HG02852 (cell line): Measurements from ENCODE around the gene KIF25.

Experiments
- ATAC-seq: cut with Tn5 transposase; IDR thresholded peaks from one replicate; pipeline ENCODE4 v1.9.1; 2021; ENCODE audit warnings: mild to moderate bottlenecking, moderate library complexity; ENCODE audit not compliant: unreplicated experiment

The KIF25 gene

DNA sequence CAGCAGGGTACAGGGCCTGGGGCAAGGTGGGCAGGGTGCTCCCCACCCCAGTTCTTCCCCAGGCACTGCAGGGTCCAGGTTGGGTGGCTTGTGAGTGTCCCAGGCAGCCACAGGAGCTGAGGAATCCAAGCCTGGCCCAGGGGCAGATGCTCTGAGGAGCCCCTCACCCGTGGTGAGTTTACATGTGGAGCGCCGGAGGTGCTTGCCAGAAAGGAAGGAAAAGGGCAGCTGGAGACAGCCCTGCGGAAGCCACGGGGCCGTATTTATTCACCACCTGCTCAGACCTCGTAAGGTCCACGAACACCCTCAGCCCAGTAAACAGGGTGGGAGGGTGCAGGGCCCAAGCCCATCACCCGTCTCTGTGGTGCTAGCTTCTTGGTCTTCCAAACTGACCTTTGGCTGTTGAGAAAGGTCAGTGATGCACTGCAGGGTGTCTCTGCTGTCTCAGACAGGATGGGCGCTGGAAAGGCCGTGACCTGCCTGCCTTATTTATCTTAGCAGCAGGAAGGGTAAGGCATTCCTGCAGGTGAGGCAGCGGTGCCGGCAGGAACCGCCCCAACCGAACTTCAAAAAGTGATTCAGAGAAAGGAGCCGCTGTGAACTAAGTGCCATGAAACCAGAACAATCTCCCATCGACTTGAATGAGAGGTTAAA is 85.5 kb downstream of the KIF25 start:
- no peak for ATAC-seq

DNA sequence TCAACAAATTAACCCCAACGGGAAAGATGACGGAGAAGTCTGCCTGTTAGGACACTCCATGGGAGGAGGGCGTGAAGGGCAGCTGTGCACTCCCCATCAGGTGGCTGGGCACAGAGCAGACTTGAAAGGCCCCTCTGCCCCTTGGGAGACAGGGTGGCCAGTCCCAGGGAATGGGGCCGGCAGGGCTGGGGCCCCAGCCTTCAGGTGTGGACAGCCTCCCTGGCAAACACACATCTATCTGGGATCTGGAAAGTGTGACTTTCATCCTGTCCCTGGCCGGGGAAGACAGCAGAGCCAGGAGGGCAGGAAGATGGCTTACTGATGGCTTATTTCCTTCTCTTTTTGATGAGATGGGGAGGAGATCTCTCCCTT is 86.0 kb downstream of the KIF25 start:
- no peak for ATAC-seq

DNA sequence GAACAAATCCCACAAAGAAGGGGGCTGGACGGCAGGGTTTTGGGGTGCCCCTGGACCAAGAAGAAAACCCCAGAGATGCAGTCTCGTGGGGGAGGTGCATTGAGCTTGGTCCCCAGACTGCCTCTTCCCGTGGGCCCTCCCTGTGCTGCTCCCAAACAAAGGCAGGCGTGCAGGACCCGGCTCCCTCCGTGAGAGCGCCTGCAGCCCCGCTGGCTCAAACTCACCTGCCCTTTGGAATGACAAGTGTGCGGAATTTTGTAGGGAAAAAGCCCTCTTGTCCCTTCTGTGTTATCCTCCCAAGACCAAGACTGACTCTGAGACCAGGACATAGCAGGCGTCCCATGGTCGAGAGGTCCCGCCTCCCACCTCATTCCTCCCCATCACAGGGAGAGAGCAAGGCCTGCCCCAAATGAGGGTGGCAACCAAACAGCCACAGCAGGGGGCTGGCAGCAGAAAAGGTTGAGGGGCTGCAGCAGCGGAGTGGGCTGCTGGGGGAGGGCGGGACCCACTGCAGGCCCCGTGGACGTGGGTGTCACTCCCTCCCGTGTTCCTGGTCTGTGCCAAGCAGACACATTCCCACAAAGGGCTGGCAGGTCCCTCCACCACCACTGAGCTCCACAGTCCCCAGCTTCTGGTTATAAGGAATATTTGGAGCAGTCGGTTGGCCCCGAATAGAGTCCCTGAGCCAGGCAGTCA is 87.1 kb downstream of the KIF25 start:
- no peak for ATAC-seq

DNA sequence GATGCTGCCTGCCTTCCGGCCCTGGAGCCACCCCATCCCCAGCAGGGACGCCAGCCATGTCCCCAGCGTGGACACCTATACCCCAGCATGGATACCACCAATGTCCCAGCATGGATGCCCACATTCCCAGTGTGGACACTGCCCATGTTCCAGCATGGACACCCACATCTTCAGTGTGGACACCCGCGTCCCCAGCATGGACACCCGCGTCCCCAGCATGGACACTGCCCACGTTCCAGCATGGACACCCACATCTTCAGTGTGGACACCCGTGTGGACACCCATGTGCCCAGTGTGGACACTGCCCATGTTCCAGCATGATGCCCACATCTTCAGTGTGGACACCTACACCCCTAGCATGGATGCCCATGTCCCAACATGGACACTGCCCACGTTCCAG is 88.6 kb downstream of the KIF25 start:
- ATAC-seq, result no peak

DNA sequence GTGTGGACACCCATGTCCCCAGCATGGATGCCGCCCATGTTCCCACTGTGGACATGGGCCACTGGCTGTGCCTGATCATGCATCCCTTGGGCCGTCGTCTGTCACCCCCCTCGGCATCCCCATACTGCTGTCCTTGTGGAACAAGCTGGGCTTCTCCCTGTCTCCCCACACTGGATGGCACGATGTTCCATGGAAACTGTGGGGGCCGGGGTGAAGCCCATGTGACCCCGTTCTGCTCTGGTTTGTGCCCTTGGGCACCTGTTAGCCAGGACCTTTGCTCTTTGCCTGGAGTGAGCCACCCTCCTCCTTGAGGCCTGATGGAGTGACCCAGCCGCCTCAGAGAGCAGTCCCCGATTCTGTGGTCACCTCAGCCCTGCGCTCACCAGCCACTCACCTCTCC is 89.1 kb downstream of the KIF25 start:
- no peak for ATAC-seq

DNA sequence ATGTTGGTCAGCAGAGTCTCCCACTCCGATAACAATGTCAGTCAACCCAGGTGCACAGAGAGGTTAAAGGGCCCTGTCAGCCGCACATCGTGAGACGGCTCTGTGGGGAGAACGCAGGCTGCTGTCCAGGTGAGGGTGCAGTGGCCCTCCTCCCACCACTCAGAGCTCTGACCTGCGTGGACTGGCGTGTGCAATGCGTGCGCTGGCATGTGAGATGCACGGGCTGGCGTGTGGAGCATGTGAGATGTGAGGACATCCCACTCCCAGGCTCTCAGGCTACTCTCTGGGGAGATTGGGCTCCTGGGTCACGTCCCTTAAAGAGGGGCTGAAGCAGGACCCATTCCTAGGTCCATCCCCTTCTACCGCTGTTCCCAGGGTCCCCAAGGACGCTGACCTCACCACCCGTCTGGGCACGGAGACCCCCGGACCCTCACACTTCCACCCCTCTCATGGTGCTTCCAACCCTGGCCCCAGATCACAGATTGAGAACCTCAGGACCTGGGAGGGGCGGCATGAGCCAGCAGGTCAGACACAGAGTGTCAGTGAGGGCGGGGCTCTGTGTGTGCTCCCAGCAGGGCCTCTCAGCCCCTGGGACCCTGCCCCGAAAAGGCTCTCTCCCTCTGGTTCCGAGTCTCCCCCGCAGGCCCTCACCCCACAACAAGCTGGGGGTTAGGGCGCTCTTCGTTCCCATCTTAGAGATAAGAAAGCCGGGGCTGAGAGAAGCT is 90.1 kb downstream of the KIF25 start:
- no peak for ATAC-seq

DNA sequence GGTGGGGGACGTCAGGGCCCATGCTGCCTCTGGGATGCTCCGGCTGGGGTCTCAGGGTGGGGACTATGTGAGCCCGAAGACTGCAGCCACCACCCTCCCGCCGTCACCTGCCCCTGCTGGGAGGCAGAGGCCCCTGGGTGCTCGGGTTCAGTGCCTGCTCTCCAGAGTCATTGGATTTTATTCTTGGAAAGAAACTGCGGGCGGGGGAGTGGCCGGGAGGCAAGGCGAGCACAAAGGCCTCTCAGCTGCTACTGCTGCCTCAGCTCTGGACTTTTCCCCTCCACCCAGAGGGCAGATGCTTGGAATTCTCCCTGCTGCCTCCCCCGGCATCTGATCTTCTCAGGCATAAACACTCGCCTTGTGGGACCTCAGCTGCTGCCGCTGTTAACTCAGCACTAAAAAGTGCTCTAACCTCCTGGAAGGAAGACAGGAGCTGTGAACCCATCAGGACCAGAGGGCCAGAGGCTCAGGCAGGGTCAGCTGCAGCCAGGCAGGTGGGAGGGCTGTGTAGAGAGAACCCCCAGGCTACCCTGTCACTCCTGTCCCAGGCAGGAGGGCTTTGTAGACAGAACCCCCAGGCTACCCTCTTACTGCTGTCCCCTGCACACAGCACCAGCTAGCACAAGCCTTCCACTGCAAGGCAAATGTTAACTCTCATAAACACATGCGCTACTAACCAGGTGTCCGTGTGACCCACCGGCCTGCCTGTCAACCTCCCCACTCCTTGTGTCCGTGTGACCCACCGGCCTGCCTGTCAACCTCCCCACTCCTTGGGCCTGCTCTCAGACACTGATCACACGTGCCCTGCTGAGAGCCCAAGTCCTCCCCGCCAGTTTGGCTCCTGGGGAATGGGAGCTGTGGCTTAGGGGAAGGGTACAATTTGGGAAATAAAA is 90.9 kb downstream of the KIF25 start:
- ATAC-seq, result no peak

DNA sequence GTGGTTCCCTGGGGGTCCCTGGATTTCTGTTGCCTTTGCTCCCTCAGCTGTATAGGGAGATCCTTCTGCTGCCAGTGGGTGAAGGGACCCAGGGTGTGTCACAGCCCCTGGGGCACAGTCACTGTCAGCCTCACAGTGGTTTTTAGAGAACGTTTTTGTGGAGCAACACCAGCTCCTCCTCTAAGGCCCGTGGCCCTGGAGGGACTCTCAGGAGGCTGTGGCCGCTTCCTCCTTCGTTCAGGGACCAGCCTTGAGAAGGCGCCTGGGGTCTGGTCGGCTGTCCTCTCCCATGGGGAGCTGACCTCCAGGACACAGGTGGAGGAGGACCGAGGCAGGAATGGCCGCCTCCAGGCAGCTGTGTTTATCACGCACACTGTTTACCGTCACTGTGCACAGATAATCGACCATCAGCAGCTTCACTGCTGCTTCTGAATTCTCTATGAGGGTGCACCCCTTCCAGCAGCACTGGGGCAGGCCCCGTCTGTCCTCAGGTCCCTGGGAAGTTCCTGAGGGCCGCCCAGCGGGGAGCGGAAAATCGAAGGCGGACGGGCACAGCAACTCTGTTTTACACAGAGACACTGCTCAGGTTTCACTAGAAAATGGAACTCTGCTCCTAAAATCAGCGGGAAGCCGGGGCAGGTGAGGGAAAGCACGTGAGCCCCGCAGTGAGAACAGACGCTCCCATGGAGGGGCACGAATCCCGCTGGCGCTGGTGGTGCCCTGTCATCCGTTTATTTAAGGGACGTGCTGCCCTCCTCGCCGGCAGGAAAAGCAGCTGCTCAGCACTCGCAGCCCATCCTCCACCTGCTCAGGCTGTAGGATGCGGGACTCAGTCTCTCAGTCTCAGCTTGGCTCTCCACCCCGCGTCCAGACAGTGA is 92.0 kb downstream of the KIF25 start:
- no peak for ATAC-seq

DNA sequence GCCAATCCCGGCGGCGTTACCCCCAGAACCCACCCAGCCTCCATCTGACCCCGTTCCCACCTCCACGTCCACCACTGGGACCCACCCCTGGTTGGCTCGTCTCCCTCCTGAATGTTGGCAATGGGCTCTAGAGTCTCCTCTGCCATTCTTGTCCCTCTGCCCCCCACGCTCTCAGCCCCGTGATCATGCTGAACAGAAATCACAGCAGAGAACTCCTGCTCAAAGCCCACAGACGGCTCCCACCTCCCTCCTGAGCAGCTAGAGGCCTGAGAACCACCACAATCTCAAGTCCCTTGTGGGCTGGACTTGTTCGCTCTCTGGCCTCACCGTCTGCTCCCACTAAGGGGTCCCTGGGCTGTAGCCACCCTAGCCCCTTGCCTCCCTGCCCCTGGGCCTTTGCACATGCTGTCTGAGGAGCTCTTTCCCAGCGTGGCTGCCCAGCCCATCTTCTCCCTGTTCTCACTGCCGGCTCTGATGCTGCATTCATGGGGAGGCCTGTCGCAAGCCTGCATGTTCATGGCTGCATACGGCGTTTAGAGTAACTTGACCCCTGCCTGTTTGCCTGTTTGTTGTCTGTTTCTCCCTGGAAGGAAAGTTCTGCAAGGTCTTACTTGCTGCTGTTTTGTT is 92.7 kb downstream of the KIF25 start:
- no peak for ATAC-seq

DNA sequence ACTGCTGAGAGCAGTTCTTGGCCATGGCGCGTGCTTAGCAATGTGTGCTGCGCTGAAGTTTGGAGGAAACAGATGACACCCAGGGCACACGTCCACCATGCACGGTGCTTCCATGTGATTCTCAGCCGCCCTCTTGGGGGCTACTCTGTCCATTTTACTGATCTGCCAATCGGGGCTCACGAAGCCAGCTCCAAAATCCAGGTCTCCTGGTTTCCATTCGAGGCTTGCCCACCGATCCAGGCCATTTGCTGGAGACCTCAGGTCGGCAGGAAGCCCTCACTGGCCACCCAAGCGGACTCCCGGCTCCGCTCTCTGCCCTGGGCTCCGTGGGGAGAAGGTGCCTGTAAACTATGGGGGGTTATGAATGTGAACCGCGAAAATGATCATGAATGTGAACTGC is 93.2 kb downstream of the KIF25 start:
- no peak for ATAC-seq

DNA sequence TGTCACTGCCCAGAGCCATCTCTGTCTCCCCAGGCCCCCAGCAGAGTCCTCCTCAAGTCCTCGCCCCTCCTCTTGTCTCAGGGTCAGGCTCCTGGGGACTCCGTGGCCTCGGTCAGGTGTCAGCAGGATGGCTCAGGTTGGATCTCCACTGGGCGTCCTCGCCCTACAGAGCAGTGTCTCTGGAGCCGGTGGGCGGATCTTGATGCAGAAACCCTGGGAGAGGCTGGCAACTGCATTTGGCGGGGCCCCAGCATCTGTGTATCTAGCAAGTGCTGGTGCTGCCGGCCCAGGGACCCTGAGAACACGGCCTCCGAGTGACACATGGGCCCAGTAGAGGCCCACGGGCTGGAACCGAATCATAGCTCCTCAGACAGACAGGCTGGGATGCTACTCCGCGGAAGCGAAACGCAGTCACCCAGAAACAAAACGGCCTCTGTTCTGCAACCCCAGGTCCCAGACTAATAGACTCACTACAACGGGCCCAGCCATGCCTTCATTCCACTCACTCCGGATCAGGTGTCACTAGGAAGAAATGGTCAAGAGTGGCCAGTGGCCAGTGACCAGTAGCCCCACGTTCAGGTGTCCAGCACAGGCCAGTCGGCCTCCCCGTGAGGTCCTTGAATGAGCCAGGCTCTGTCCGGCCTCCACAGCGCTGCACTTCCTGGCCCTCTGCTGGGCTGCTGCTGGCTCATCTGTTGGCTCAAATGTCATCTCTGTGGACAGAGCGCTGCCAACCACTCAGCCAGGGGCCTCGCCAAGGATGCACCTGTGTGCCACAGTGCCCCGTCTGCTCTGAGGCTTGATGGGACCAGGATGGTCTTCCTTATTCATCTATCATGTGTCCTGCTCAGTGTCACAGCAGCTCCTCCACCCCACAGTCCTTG is 94.2 kb downstream of the KIF25 start:
- no peak for ATAC-seq

DNA sequence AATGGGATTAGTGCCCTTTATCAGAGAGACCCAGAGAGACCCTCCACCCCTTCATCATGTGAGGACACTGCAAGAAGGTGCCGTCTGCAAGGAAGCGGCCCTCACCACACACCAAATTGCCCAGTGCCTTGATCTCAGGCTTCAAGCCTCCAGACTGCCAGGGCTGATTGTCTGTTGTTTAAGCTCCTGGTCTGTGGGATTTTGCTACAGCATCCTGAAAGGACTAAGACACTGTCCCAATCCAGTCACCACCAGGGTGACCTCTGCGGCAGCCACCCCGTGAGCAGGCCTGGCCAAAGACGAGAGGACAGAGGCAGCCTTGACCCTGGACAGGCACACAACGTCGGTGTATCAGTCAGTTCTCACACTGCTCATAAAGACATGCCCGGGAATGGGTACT is 95.1 kb downstream of the KIF25 start:
- no peak for ATAC-seq

DNA sequence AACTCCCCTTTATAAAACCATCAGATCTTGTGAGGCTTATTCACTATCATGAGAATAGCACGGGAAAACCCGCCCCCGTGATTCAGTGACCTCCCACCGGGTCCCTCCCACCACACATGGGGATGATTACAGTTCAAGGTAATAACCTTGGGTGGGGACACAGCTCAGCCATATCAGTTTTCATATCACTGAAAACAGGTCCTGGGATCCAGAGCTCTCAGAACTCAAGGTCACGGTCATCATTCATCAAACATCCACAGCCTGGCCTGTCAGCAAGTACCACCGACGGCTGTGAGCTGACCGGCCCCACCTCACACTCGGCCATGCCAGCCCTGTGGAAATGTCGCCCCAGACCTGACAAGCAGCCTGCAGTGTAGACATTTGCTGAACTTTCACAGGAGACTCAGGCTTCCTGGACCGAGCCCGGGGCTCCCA is 95.6 kb downstream of the KIF25 start:
- no peak for ATAC-seq

DNA sequence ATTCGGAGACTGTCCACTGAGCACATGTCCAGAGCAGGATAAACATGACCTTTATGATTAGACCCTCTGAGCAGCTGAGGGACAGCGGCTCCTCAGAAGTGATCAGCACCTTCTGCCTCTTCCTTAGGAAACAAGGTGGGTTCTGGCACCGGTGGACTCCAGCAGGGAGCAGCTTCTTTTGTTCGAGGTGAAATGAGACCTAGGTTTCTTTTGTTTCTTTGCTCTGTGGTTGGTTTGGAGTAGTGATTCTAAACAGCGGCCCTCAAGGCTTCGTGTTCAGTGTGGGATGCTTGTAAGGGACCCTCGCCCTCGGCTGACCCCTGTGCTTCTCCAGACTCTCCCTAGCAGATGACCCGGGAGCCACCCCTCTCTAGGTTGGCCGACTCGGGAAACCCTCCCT is 96.2 kb downstream of the KIF25 start:
- ATAC-seq, result no peak
